ENCODE data around the gene SH3BGRL2.

Gene SH3BGRL2

GRCh38 chr6:79600812-79601609 is 30.1 kb upstream of the SH3BGRL2 start:
- no peak overlapping the region for H3K9ac ChIP-seq (ENCODE audit: low read length)
- no peak overlapping the region for H3K27ac ChIP-seq (ENCODE audit: low read length)
- no peaks in the 10 kb centered on the region for H3K4me1 ChIP-seq (ENCODE audit: low read length)
- H3K36me3 ChIP-seq (replicated peaks; ENCODE audit: low read depth, low read length) = no peaks in the 10 kb centered on the region
- H3K79me2 ChIP-seq (ENCODE audit: low read length) = no peaks in the 10 kb centered on the region
- no peaks in the 10 kb centered on the region for H3K27me3 ChIP-seq (ENCODE audit: low read depth, low read length)
- TF ChIP-seq CTCF (IDR thresholded peaks at IDR 0.05; ENCODE audit: low read depth, low read length) (no peak), EZH2phosphoT487 (IDR thresholded peaks at IDR 0.05; ENCODE audit: low read depth) (no peak)
- H4K20me1 ChIP-seq (ENCODE audit: insufficient read depth, low read length) = no peaks in the 10 kb centered on the region
- no peak overlapping the region for H2AFZ ChIP-seq (ENCODE audit: low read depth, low read length)
- H3K4me2 ChIP-seq (ENCODE audit: low read length) = no peak overlapping the region
- H3K4me3 ChIP-seq (ENCODE audit: low read length) = no peak overlapping the region
- H3K9me3 ChIP-seq (ENCODE audit: insufficient read depth, low read length) = no peaks in the 10 kb centered on the region

DNA sequence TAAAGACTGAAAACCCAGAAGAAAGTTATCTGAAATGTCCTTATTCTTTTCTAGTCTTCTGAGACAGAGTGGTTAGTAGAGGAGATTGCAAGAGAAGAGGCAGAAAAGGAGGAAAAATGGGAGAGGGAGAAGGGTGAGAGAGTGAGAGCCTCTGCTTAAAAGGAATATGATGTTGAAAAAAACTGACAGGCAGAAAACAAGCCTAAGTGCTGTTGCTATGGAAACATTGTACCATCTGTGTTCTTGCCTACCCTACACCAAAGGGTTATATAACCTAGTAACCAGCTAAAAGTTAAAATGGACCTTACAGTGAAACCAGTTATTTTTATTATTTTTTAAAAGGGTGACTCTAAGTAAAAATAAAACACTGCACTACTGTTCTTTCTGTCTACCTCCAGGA is 28.3 kb upstream of the SH3BGRL2 start:
- H3K36me3 ChIP-seq (replicated peaks; ENCODE audit: low read depth, low read length) = no peaks in the 10 kb centered on the region
- no peak for TF ChIP-seq CTCF (IDR thresholded peaks at IDR 0.05; ENCODE audit: low read depth, low read length)
- TF ChIP-seq EZH2phosphoT487 (IDR thresholded peaks at IDR 0.05; ENCODE audit: low read depth) = no peak
- H4K20me1 ChIP-seq (ENCODE audit: insufficient read depth, low read length) = no peaks in the 10 kb centered on the region
- H3K4me2 ChIP-seq (ENCODE audit: low read length) = no peak overlapping the region
- no peak overlapping the region for H3K4me3 ChIP-seq (ENCODE audit: low read length)
- no peaks in the 10 kb centered on the region for H3K4me1 ChIP-seq (ENCODE audit: low read length)
- no peak overlapping the region for H3K9ac ChIP-seq (ENCODE audit: low read length)
- H3K79me2 ChIP-seq (ENCODE audit: low read length) = no peaks in the 10 kb centered on the region
- no peaks in the 10 kb centered on the region for H3K9me3 ChIP-seq (ENCODE audit: insufficient read depth, low read length)
- no peak overlapping the region for H3K27ac ChIP-seq (ENCODE audit: low read length)
- H2AFZ ChIP-seq (ENCODE audit: low read depth, low read length) = no peak overlapping the region
- H3K27me3 ChIP-seq (ENCODE audit: low read depth, low read length) = no peaks in the 10 kb centered on the region

DNA sequence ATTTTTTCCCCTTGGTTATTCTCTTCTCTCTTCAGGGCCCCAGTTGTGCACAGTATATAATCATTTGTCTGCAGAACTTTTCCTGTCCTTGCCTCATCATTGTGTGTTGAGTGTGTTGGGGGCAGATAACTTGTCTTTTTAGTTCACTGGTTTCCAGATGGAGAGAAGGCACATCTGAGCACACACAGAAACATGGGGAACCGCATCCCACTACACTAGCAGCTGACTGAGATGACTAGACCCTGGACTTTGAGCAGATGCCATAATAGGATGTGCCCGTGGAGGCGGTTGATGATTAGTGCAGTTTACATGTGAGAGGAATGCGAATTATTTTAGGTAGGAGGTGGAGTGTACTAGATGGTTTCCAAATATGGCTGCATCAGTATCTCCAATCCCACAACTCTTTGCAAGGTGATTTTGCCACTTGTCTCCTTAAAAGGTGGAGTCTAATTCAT is 26.5 kb upstream of the SH3BGRL2 start:
- H3K36me3 ChIP-seq (replicated peaks; ENCODE audit: low read depth, low read length) = no peaks in the 10 kb centered on the region
- no peaks in the 10 kb centered on the region for H3K9me3 ChIP-seq (ENCODE audit: insufficient read depth, low read length)
- no peak overlapping the region for H3K4me2 ChIP-seq (ENCODE audit: low read length)
- H3K27me3 ChIP-seq (ENCODE audit: low read depth, low read length) = no peaks in the 10 kb centered on the region
- H2AFZ ChIP-seq (ENCODE audit: low read depth, low read length) = no peak overlapping the region
- no peaks in the 10 kb centered on the region for H4K20me1 ChIP-seq (ENCODE audit: insufficient read depth, low read length)
- H3K79me2 ChIP-seq (ENCODE audit: low read length) = no peaks in the 10 kb centered on the region
- H3K27ac ChIP-seq (ENCODE audit: low read length) = no peak overlapping the region
- H3K4me3 ChIP-seq (ENCODE audit: low read length) = no peak overlapping the region
- no peak overlapping the region for H3K9ac ChIP-seq (ENCODE audit: low read length)
- TF ChIP-seq EZH2phosphoT487 (IDR thresholded peaks at IDR 0.05; ENCODE audit: low read depth) (no peak), CTCF (IDR thresholded peaks at IDR 0.05; ENCODE audit: low read depth, low read length) (no peak)
- no peaks in the 10 kb centered on the region for H3K4me1 ChIP-seq (ENCODE audit: low read length)

DNA sequence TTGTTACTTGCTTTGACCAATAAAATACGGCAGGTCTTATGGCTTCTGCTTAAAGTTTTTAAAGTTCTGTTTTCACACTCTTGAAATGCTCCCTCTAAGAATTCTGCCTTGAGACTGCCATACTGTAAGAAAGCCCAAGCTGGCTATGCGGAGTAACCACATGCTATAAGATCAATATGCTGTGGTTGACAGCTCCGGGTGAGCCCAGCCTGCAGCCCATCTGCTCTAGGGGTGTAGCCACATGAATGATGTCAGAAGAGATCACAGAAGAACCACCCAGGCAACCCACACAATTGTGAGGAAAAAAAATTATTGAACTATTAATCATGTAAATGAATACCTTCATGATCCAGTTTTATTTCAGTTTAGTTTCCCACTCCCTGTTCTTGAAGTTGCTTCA is 26.1 kb upstream of the SH3BGRL2 start:
- Histone ChIP-seq H3K27ac (ENCODE audit: low read length) (no peak overlapping the region), H3K9ac (ENCODE audit: low read length) (no peak overlapping the region), H3K4me3 (ENCODE audit: low read length) (no peak overlapping the region), H2AFZ (ENCODE audit: low read depth, low read length) (no peak overlapping the region), H3K27me3 (ENCODE audit: low read depth, low read length) (no peaks in the 10 kb centered on the region), H4K20me1 (ENCODE audit: insufficient read depth, low read length) (no peaks in the 10 kb centered on the region), H3K9me3 (ENCODE audit: insufficient read depth, low read length) (no peaks in the 10 kb centered on the region), H3K79me2 (ENCODE audit: low read length) (no peaks in the 10 kb centered on the region), H3K36me3 (replicated peaks; ENCODE audit: low read depth, low read length) (no peaks in the 10 kb centered on the region), H3K4me2 (ENCODE audit: low read length) (no peak overlapping the region), H3K4me1 (ENCODE audit: low read length) (no peaks in the 10 kb centered on the region)
- TF ChIP-seq EZH2phosphoT487 (IDR thresholded peaks at IDR 0.05; ENCODE audit: low read depth) = no peak
- TF ChIP-seq CTCF (IDR thresholded peaks at IDR 0.05; ENCODE audit: low read depth, low read length) = no peak

Measured in OCI-LY3 (cell line).